Astrocyte (in vitro differentiated cells and primary cell): ENCODE data around the gene DNHD1.

ENCODE experiments used
- EZH2 ChIP-seq: IDR thresholded peaks from 2 replicates; pipeline ENCODE4 v1.6.1; 2012; ENCODE audit warnings: mild to moderate bottlenecking, low read length, inconsistent platforms; ENCODE audit not compliant: insufficient read depth
- TF ChIP-seq, protein P1 (sequence below): IDR thresholded peaks from 2 replicates; pipeline ENCODE4 v1.5.1; 2011; ENCODE audit warnings: low read depth, mild to moderate bottlenecking, inconsistent platforms, low read length, moderate library complexity; ENCODE audit not compliant: insufficient read depth

DNA sequence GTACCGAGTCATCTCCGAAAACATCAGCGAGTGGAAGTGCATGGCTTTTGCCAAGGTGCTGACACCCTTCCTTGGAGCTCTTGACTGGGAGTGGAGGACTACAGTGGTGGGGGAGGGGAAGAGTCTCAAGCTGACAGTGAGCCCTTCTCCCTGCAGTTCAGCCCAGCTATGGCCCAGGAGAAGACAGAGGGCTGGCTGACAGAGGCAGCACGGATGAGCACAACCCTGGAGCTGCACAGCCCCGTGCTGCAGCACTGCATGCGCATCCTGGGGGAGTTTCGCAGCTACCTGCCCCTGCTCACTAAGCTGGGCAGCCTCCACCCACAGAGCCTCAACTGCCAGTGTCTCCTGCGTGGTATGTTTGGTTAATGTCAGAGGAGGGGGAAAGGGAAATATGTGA, 41.4 kb downstream of the DNHD1 start:
- TF ChIP-seq, protein P1, sequence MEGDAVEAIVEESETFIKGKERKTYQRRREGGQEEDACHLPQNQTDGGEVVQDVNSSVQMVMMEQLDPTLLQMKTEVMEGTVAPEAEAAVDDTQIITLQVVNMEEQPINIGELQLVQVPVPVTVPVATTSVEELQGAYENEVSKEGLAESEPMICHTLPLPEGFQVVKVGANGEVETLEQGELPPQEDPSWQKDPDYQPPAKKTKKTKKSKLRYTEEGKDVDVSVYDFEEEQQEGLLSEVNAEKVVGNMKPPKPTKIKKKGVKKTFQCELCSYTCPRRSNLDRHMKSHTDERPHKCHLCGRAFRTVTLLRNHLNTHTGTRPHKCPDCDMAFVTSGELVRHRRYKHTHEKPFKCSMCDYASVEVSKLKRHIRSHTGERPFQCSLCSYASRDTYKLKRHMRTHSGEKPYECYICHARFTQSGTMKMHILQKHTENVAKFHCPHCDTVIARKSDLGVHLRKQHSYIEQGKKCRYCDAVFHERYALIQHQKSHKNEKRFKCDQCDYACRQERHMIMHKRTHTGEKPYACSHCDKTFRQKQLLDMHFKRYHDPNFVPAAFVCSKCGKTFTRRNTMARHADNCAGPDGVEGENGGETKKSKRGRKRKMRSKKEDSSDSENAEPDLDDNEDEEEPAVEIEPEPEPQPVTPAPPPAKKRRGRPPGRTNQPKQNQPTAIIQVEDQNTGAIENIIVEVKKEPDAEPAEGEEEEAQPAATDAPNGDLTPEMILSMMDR = no peak
- no peak for TF ChIP-seq EZH2
